HepG2 (cell line): ENCODE results near the gene GDE1. TPM values are rescaled to one million over a fixed set of nuclear protein-coding genes. Genes with fewer than 3 reads are reported as not detected.

Experiments used
- EEA1 ChIP-seq: sonication (generic); formaldehyde crosslinking; IDR thresholded peaks from 2 replicates; pipeline ENCODE4 v1.5.1; 2020; ENCODE audit warnings: mild to moderate bottlenecking, missing genetic modification reagents, borderline replicate concordance
- EZH2 ChIP-seq: conservative IDR thresholded peaks from 2 replicates; pipeline ENCODE4 v1.6.1; 2012; ENCODE audit warnings: mild to moderate bottlenecking, low read depth, low read length, moderate library complexity
- KDM3A ChIP-seq: IDR thresholded peaks from 2 replicates; pipeline ENCODE4 v1.6.1; 2018; ENCODE audit warnings: low read depth, missing compliant biosample characterization
- KIAA2018 ChIP-seq: sonication (generic); formaldehyde crosslinking; IDR thresholded peaks from 2 replicates; pipeline ENCODE4 v1.5.0; 2020; ENCODE audit warnings: mild to moderate bottlenecking, missing genetic modification reagents, borderline replicate concordance
- MZF1 ChIP-seq: sonication (generic); formaldehyde crosslinking; IDR thresholded peaks from 2 replicates; pipeline ENCODE4 v1.8.1; 2023; ENCODE audit warnings: mild to moderate bottlenecking, missing genetic modification reagents, borderline replicate concordance
- PLSCR1 ChIP-seq: sonication (generic); formaldehyde crosslinking; IDR thresholded peaks from 2 replicates; pipeline ENCODE4 v1.5.0; 2020; ENCODE audit warnings: missing genetic modification reagents, mild to moderate bottlenecking, borderline replicate concordance
- SMAD9 ChIP-seq: sonication (generic); formaldehyde crosslinking; IDR thresholded peaks from 2 replicates; pipeline ENCODE4 v1.5.1; 2020; ENCODE audit warnings: mild to moderate bottlenecking, missing genetic modification reagents
- ZBTB25 ChIP-seq: IDR thresholded peaks from 2 replicates; pipeline ENCODE4 v1.6.1; 2018; ENCODE audit warnings: missing genetic modification reagents
- ZBTB4 ChIP-seq: sonication (generic); formaldehyde crosslinking; IDR thresholded peaks from 2 replicates; pipeline ENCODE4 v1.4.0; 2020; ENCODE audit warnings: missing genetic modification reagents, mild to moderate bottlenecking, borderline replicate concordance
- ZNF350 ChIP-seq: sonication (generic); formaldehyde crosslinking; IDR thresholded peaks from 2 replicates; pipeline ENCODE4 v1.4.0; 2020; ENCODE audit warnings: mild to moderate bottlenecking, low read depth, missing genetic modification reagents, borderline replicate concordance
- ZNF737 ChIP-seq: sonication (generic); formaldehyde crosslinking; IDR thresholded peaks from 2 replicates; pipeline ENCODE4 v1.5.0; 2020; ENCODE audit warnings: missing genetic modification reagents, mild to moderate bottlenecking, borderline replicate concordance
- polyA plus RNA-seq, 8 experiments: library from polyadenylated mRNA; depleted of rRNA in 3 of 8; stranded (reverse) in 7 of 8; unstranded in 1 of 8; fragments of >200 nt; fragmentation: Illumina TruSeq in 4 of 8; extraction: Trizol in 4 of 8; gene quantifications; 2 replicates each; pipeline versions ENCODE4 v1.2.1 to v1.2.3, GENCODE V29; 2011 to 2016; ENCODE audit warnings: low read depth in 4 of 8, missing spikeins in 1 of 8, mixed read lengths in 1 of 8; ENCODE audit not compliant: insufficient read depth in 1 of 8
- total RNA-seq, 5 experiments: library from RNA; depleted of rRNA; stranded (reverse); fragments of >200 nt; fragmentation: Illumina TruSeq; extraction: Trizol; gene quantifications; 2 replicates each; pipeline ENCODE4 v1.2.3, GENCODE V29; 2016; ENCODE audit warnings: low read depth in 1 of 5
- TF ChIP-seq, protein P1 (sequence below), 2 experiments: fragments of 450-650 bp in 1 of 2; sonication (generic) in 1 of 2; formaldehyde crosslinking; IDR thresholded peaks; 2 replicates each; pipeline versions ENCODE4 v1.5.0 to v1.8.0; 2020 to 2022; ENCODE audit warnings: mild to moderate bottlenecking in 1 of 2, missing genetic modification reagents in 1 of 2

GDE1 gene
- total and polyA plus RNA-seq, 2 of the 13 experiments (the other 11 are each of a cell fraction or from before 2014, with no cell fraction given): 35.9 to 59.0 TPM

GRCh38 chr16:19542138-19542821 lies 20.4 kb upstream of the GDE1 start (continued):
- TF ChIP-seq ZBTB25 (CRISPR knock-in tag): peak; percentile 91
- TF ChIP-seq EEA1: no peak
- no peak for TF ChIP-seq EZH2
- TF ChIP-seq MZF1 (CRISPR knock-in tag): no peak
- TF ChIP-seq, protein P1, sequence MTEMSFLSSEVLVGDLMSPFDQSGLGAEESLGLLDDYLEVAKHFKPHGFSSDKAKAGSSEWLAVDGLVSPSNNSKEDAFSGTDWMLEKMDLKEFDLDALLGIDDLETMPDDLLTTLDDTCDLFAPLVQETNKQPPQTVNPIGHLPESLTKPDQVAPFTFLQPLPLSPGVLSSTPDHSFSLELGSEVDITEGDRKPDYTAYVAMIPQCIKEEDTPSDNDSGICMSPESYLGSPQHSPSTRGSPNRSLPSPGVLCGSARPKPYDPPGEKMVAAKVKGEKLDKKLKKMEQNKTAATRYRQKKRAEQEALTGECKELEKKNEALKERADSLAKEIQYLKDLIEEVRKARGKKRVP (CRISPR knock-in tag; IDR thresholded peaks at IDR 0.05): peak in 1 of 2 experiments; percentile 68; a peak in 1 of 4 replicates
- no peak for TF ChIP-seq ZNF350 (CRISPR knock-in tag)
- no peak for TF ChIP-seq PLSCR1 (CRISPR knock-in tag)
- TF ChIP-seq ZNF737 (CRISPR knock-in tag): no peak
- no peak for TF ChIP-seq KIAA2018 (CRISPR knock-in tag)
- TF ChIP-seq ZBTB4 (CRISPR knock-in tag): no peak
- no peak for TF ChIP-seq KDM3A (CRISPR knock-in tag)
- TF ChIP-seq SMAD9 (CRISPR knock-in tag): no peak
